HepG2 (cell line): ENCODE results near the gene GTF2B. TPM values are rescaled to one million over a fixed set of nuclear protein-coding genes. Genes with fewer than 3 reads are reported as not detected.

Source experiments
- ASH2L ChIP-seq: fragments of 300-600, 200-600 bp; sonication (generic); IDR thresholded peaks from 2 replicates; pipeline ENCODE4 v1.7.0; 2017; ENCODE audit warnings: low read depth, mild to moderate bottlenecking, moderate library complexity, mixed read lengths, low read length; ENCODE audit not compliant: insufficient read length
- CBX2 ChIP-seq, 2 experiments: fragments of 200-600 bp in 1 of 2; sonication (generic); formaldehyde crosslinking in 1 of 2; IDR thresholded peaks; 2 replicates each; pipeline versions ENCODE4 v1.7.0 to v1.8.1; 2018 to 2022; ENCODE audit warnings: low read depth in 2 of 2, low read length in 1 of 2, mild to moderate bottlenecking in 1 of 2, missing genetic modification reagents in 1 of 2
- CENPX ChIP-seq: sonication (generic); formaldehyde crosslinking; IDR thresholded peaks from 2 replicates; pipeline ENCODE4 v1.9.0; 2021; ENCODE audit warnings: mild to moderate bottlenecking, missing genetic modification reagents, moderate library complexity
- HNRNPK ChIP-seq: fragments of 200-400 bp; formaldehyde crosslinking; IDR thresholded peaks from 2 replicates; pipeline ENCODE4 v1.6.1; 2018; ENCODE audit warnings: low read length, low read depth, moderate library complexity, mild to moderate bottlenecking; ENCODE audit not compliant: poor library complexity, severe bottlenecking
- KAT2B ChIP-seq: fragments of 150-350 bp; IDR thresholded peaks from 2 replicates; pipeline ENCODE4 v1.6.1; 2014; ENCODE audit warnings: low read depth, low read length, borderline replicate concordance
- KMT2A ChIP-seq: sonication (generic); formaldehyde crosslinking; IDR thresholded peaks from 2 replicates; pipeline ENCODE4 v1.4.0; 2020; ENCODE audit warnings: missing genetic modification reagents
- MIXL1 ChIP-seq: IDR thresholded peaks from 2 replicates; pipeline ENCODE4 v1.6.1; 2016
- NCOA5 ChIP-seq: sonication (generic); formaldehyde crosslinking; IDR thresholded peaks from 2 replicates; pipeline ENCODE4 v1.4.0; 2020; ENCODE audit warnings: missing genetic modification reagents
- ONECUT2 ChIP-seq: sonication (generic); formaldehyde crosslinking; IDR thresholded peaks from 2 replicates; pipeline ENCODE4 v1.4.0; 2020; ENCODE audit warnings: missing genetic modification reagents
- RBM22 ChIP-seq: fragments of 200-400 bp; formaldehyde crosslinking; optimal IDR thresholded peaks from 2 replicates; pipeline ENCODE3; 2017; ENCODE audit warnings: mild to moderate bottlenecking, low read length, moderate library complexity
- TGIF2 ChIP-seq: IDR thresholded peaks from 2 replicates; pipeline ENCODE4 v1.6.1; 2016; ENCODE audit warnings: control low read depth, missing compliant biosample characterization
- ZFP90 ChIP-seq: sonication (generic); formaldehyde crosslinking; IDR thresholded peaks from 2 replicates; pipeline ENCODE4 v1.8.0; 2022; ENCODE audit warnings: missing genetic modification reagents, mild to moderate bottlenecking, inconsistent platforms, borderline replicate concordance
- ZNF224 ChIP-seq: sonication (generic); formaldehyde crosslinking; IDR thresholded peaks from 2 replicates; pipeline ENCODE4 v1.5.0; 2020; ENCODE audit warnings: mild to moderate bottlenecking, missing genetic modification reagents
- ZNF235 ChIP-seq: sonication (generic); formaldehyde crosslinking; IDR thresholded peaks from 2 replicates; pipeline ENCODE4 v1.8.1; 2023; ENCODE audit warnings: mild to moderate bottlenecking, missing genetic modification reagents, borderline replicate concordance
- ZNF260 ChIP-seq: sonication (generic); formaldehyde crosslinking; IDR thresholded peaks from 2 replicates; pipeline ENCODE4 v1.4.0; 2020; ENCODE audit warnings: missing genetic modification reagents, low read depth, mild to moderate bottlenecking, borderline replicate concordance
- ZNF3 ChIP-seq: IDR thresholded peaks from 2 replicates; pipeline ENCODE4 v1.7.0; 2017; ENCODE audit warnings: inconsistent platforms
- ZNF329 ChIP-seq: sonication (generic); formaldehyde crosslinking; IDR thresholded peaks from 2 replicates; pipeline ENCODE4 v1.9.0; 2021; ENCODE audit warnings: low read depth, mild to moderate bottlenecking, missing genetic modification reagents
- ZNF460 ChIP-seq: sonication (generic); formaldehyde crosslinking; IDR thresholded peaks from 2 replicates; pipeline ENCODE4 v1.5.1; 2020; ENCODE audit warnings: missing genetic modification reagents, mild to moderate bottlenecking, borderline replicate concordance
- ZNF747 ChIP-seq: sonication (generic); formaldehyde crosslinking; IDR thresholded peaks from 2 replicates; pipeline ENCODE4 v1.8.1; 2023; ENCODE audit warnings: missing genetic modification reagents, mild to moderate bottlenecking, borderline replicate concordance
- ZNF766 ChIP-seq: sonication (generic); formaldehyde crosslinking; IDR thresholded peaks from 2 replicates; pipeline ENCODE4 v1.5.0; 2020; ENCODE audit warnings: missing genetic modification reagents, borderline replicate concordance
- ZNF792 ChIP-seq: IDR thresholded peaks from 2 replicates; pipeline ENCODE4 v1.6.1; 2016
- polyA plus RNA-seq, 8 experiments: library from polyadenylated mRNA; depleted of rRNA in 3 of 8; stranded (reverse) in 7 of 8; unstranded in 1 of 8; fragments of >200 nt; fragmentation: Illumina TruSeq in 4 of 8; extraction: Trizol in 4 of 8; gene quantifications; 2 replicates each; pipeline versions ENCODE4 v1.2.1 to v1.2.3, GENCODE V29; 2011 to 2016; ENCODE audit warnings: low read depth in 4 of 8, missing spikeins in 1 of 8, mixed read lengths in 1 of 8; ENCODE audit not compliant: insufficient read depth in 1 of 8
- total RNA-seq, 5 experiments: library from RNA; depleted of rRNA; stranded (reverse); fragments of >200 nt; fragmentation: Illumina TruSeq; extraction: Trizol; gene quantifications; 2 replicates each; pipeline ENCODE4 v1.2.3, GENCODE V29; 2016; ENCODE audit warnings: low read depth in 1 of 5
- TF ChIP-seq, protein P1 (sequence below): sonication (generic); formaldehyde crosslinking; IDR thresholded peaks from 2 replicates; pipeline ENCODE4 v1.5.0; 2020; ENCODE audit warnings: mild to moderate bottlenecking, missing genetic modification reagents
- TF ChIP-seq, protein P2 (sequence below): IDR thresholded peaks from 2 replicates; pipeline ENCODE4 v1.6.1; 2016; ENCODE audit warnings: low read depth, borderline replicate concordance
- TF ChIP-seq, protein P3 (sequence below): IDR thresholded peaks from 2 replicates; pipeline ENCODE4 v1.6.1; 2016; ENCODE audit warnings: missing compliant biosample characterization, missing genetic modification reagents, borderline replicate concordance
- TF ChIP-seq, protein P4 (sequence below): IDR thresholded peaks from 2 replicates; pipeline ENCODE4 v1.6.1; 2018; ENCODE audit warnings: missing genetic modification reagents, mild to moderate bottlenecking, missing compliant biosample characterization
- TF ChIP-seq, protein P5 (sequence below): sonication (generic); formaldehyde crosslinking; IDR thresholded peaks from 2 replicates; pipeline ENCODE4 v1.5.0; 2020; ENCODE audit warnings: missing genetic modification reagents

The GTF2B gene
- total and polyA plus RNA-seq, 2 of the 13 experiments (the other 11 are each of a cell fraction or from before 2014, with no cell fraction given): 31.5 to 43.4 TPM

DNA sequence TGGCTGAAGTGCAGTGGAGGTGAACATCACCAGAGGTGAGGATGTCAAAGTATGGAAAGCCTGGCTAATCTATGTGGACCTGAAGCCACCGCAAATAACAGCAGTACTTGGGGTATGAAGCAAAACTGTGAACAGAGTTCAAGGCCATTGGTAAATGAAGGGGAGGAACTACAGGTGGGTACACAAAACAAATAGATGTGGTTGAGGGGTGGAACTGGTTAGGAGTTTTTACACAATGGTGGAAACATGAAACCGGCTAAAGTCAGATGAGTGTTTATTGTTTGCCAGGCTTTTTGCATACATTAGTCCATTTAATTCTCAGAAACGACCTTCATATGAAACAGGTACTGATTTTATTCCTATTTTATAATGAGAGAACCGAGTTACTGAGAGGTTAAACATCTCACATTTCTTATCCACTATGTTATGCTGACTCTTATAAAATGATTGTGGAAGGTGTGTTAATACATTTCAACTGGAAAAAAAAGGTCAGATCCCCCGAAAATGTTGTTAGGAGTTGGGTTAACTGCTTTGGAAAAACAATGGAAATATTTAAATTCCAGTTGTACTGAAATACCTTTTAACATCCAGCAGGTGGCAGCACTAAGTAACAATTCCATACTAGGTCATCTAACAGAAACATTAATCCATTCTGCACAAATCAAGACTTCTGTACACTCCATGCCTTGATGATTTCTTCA is 44.3 kb upstream of the GTF2B start (continued):
- TF ChIP-seq ZNF329 (CRISPR knock-in tag) (no peak), ASH2L (no peak), ZNF460 (CRISPR knock-in tag) (peak; percentile 17; the same call in 1 of the 2 replicates), ZNF766 (CRISPR knock-in tag) (no peak), ONECUT2 (no peak), CBX2 (IDR thresholded peaks at IDR 0.05; ENCODE audit: low read depth, low read length) (no peak), CBX2 (CRISPR knock-in tag; IDR thresholded peaks at IDR 0.05; ENCODE audit: low read depth) (no peak), RBM22 (no peak), ZNF3 (no peak), KMT2A (CRISPR knock-in tag) (no peak), ZNF792 (no peak), TGIF2 (CRISPR knock-in tag) (no peak), ZFP90 (CRISPR knock-in tag) (0 out of 2 replicates have a peak, but pooled peaks have one; percentile 34), NCOA5 (CRISPR knock-in tag) (no peak), ZNF235 (CRISPR knock-in tag) (no peak), MIXL1 (CRISPR knock-in tag) (0 out of 2 replicates have a peak, but pooled peaks have one; percentile 57), KAT2B (no peak), ZNF260 (no peak), HNRNPK (no peak), ZNF224 (CRISPR knock-in tag) (no peak), ZNF747 (CRISPR knock-in tag) (no peak), CENPX (CRISPR knock-in tag) (no peak)
- TF ChIP-seq, protein P1, sequence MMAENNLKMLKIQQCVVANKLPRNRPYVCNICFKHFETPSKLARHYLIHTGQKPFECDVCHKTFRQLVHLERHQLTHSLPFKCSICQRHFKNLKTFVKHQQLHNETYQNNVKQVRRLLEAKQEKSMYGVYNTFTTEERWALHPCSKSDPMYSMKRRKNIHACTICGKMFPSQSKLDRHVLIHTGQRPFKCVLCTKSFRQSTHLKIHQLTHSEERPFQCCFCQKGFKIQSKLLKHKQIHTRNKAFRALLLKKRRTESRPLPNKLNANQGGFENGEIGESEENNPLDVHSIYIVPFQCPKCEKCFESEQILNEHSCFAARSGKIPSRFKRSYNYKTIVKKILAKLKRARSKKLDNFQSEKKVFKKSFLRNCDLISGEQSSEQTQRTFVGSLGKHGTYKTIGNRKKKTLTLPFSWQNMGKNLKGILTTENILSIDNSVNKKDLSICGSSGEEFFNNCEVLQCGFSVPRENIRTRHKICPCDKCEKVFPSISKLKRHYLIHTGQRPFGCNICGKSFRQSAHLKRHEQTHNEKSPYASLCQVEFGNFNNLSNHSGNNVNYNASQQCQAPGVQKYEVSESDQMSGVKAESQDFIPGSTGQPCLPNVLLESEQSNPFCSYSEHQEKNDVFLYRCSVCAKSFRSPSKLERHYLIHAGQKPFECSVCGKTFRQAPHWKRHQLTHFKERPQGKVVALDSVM (CRISPR knock-in tag): no peak
- TF ChIP-seq, protein P2, sequence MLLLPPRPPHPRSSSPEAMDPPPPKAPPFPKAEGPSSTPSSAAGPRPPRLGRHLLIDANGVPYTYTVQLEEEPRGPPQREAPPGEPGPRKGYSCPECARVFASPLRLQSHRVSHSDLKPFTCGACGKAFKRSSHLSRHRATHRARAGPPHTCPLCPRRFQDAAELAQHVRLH (CRISPR knock-in tag): no peak
- TF ChIP-seq, protein P3, sequence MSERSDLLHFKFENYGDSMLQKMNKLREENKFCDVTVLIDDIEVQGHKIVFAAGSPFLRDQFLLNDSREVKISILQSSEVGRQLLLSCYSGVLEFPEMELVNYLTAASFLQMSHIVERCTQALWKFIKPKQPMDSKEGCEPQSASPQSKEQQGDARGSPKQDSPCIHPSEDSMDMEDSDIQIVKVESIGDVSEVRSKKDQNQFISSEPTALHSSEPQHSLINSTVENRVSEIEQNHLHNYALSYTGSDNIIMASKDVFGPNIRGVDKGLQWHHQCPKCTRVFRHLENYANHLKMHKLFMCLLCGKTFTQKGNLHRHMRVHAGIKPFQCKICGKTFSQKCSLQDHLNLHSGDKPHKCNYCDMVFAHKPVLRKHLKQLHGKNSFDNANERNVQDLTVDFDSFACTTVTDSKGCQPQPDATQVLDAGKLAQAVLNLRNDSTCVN (CRISPR knock-in tag): no peak
- TF ChIP-seq, protein P4, sequence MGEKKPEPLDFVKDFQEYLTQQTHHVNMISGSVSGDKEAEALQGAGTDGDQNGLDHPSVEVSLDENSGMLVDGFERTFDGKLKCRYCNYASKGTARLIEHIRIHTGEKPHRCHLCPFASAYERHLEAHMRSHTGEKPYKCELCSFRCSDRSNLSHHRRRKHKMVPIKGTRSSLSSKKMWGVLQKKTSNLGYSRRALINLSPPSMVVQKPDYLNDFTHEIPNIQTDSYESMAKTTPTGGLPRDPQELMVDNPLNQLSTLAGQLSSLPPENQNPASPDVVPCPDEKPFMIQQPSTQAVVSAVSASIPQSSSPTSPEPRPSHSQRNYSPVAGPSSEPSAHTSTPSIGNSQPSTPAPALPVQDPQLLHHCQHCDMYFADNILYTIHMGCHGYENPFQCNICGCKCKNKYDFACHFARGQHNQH (CRISPR knock-in tag): peak; percentile 66; the same call in 1 of the 2 replicates
- TF ChIP-seq, protein P5, sequence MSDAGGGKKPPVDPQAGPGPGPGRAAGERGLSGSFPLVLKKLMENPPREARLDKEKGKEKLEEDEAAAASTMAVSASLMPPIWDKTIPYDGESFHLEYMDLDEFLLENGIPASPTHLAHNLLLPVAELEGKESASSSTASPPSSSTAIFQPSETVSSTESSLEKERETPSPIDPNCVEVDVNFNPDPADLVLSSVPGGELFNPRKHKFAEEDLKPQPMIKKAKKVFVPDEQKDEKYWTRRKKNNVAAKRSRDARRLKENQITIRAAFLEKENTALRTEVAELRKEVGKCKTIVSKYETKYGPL (CRISPR knock-in tag): 0 out of 2 replicates have a peak, but pooled peaks have one; percentile 28
